GF-D8 (cell line): Measurements from ENCODE around the gene FAM169A.
"Not testable (repeated sequence)": the region's sequence is repeated elsewhere in the genome, so short reads cannot be mapped to it uniquely, and the experiment has no call there.

Experiments used
- DNase-seq: peaks from one replicate; lab custom pipeline; 2025; lab: John Stamatoyannopoulos, UW

Gene FAM169A

GRCh38 chr5:74865804-74866595, at the start of gene FAM169A:
FAM169A (minus strand) TSS chr5:74866387; CDS start chr5:74841676, 24,711 bp downstream.
- no peak for DNase-seq

DNA sequence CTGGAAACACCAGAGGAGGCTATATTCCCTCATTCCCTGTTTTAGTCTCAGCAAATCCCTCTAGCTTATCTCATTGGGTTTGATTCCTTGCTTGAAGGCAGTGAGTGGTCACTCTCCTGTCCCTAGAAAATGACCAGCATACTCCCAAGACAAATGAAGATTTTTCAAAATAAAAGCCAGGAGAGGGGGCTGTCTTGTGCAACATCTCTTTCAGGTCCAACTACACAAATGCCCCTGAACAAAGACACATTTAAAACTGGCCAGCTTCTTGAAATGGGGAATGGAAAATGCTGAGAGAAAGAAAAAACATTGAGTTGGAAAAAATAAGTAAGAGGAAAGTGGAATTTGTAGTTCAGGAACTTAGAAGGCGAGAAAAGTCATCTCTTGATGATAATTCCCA, 49.3 kb upstream of the FAM169A start:
- no peak for DNase-seq

- not testable (repeated sequence) for DNase-seq
Observed at GRCh38 chr5:74911421-74911820, 45.2 kb upstream of the FAM169A start.

DNA sequence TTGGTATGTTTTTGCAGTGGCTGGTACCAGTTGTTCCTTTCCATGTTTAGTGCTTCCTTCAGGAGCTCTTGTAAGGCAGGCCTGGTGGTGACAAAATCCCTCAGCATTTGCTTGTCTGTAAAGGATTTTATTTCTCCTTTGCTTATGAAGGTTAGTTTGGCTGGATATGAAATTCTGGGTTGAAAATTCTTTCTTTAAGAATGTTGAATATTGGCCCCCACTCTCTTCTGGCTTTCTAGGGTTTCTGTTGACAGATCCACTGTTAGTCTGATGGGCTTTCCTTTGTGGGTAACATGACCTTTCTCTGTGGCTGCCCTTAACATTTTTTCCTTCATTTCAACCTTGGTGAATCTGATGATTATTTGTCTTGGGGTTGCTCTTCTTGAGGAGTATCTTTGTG, 43.7 kb upstream of the FAM169A start:
- not testable (repeated sequence) for DNase-seq

GRCh38 chr5:74908237-74908636, 42.0 kb upstream of the FAM169A start:
- DNase-seq = not testable (repeated sequence)

- DNase-seq = not testable (repeated sequence)
Observed at GRCh38 chr5:74904713-74905112, 38.5 kb upstream of the FAM169A start.

GRCh38 chr5:74903165-74903787, 37.1 kb upstream of the FAM169A start:
- no peak for DNase-seq

DNA sequence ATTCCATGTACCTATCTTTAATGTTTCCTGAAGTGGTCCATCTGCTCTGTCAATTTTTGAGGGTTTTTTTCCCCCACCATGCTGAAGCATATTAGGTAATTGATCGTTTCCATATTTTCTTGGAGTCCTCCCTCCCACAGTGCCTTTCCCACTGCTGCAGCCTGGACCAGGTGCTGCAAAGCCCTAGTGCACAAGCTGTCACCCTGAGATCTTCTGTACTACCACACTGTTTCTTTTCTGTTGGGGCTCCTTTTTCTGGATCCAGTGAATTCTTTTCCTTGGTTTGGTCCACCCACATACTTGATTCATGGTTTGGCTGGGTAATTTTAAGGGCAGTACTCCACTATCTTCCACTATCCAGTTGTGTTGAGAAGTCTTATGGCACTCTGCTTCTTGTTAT, 30.9 kb upstream of the FAM169A start:
- DNase-seq = no peak

DNA sequence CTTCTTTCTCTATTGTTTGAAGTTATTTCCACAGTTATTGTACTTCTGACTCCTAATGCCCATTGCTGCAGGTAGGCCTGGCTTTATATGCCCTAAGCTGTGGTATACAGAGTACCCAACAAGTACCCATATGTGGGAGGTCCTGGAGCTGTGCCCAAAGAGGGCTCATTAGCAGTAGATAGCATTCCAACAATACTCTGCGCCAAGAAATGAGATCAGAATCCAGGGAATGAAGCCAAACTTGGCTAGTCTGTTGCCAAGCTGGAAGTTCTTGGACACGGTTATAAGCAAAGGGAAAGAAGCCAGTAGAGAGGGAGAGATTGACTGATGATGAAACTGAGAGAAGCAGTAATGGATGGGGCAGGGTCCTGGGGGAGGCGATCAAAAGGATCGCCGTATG, 29.7 kb upstream of the FAM169A start:
- DNase-seq = no peak

- DNase-seq = no peak
Observed at GRCh38 chr5:74894351-74894750, 28.2 kb upstream of the FAM169A start.

- no peak for DNase-seq
Observed at GRCh38 chr5:74892921-74893320, 26.7 kb upstream of the FAM169A start.

DNA sequence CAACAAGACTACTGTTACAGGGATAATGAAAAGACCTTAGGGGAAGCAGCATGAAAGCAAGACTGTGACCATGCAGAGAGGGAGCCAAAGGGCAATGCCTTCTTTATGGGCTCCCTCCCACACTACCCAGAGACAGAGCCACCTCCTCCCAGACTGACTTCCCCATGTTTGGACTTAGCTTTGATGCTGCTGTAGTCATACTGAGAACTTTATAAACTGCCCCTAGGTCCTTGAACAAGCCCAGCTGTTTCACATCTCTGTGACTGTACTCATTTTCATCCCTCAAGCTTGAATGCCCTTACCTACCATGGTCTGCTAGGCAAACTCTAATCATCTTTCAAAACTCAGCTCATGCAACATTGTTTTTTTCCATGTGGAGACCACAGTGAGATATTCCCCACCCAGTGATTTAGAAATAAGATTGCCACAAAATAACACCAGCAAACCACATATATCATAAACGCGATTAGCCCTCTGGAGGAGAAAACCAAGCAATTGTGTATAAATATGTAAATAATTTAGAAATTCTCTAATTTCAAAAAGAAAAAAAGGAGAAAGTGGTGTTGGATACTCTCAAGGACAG, 23.4 kb upstream of the FAM169A start:
- no peak for DNase-seq

- no peak for DNase-seq
Observed at GRCh38 chr5:74888117-74888516, 21.9 kb upstream of the FAM169A start.

DNA sequence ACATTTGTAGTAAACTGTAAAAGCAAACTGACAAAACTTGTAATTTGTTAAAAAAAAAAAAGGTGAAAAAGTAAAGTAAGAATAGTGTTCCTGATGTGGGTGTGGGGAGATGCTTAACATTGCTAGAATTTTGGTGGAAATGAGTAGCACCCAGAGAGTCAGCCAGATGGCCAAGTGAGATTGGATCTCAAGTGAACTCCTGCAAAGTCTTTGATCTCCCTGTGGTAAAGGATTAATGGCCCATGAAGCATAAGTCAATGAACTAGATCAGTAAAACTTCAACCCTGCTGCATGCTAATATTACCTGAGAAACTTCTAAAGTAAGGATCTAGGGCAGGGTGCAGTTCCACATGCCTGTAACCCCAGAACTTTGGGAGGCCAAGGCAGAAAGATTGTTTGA, 19.0 kb upstream of the FAM169A start:
- DNase-seq = no peak

- DNase-seq = not testable (repeated sequence)
Observed at GRCh38 chr5:74882379-74883134, 16.4 kb upstream of the FAM169A start.

DNA sequence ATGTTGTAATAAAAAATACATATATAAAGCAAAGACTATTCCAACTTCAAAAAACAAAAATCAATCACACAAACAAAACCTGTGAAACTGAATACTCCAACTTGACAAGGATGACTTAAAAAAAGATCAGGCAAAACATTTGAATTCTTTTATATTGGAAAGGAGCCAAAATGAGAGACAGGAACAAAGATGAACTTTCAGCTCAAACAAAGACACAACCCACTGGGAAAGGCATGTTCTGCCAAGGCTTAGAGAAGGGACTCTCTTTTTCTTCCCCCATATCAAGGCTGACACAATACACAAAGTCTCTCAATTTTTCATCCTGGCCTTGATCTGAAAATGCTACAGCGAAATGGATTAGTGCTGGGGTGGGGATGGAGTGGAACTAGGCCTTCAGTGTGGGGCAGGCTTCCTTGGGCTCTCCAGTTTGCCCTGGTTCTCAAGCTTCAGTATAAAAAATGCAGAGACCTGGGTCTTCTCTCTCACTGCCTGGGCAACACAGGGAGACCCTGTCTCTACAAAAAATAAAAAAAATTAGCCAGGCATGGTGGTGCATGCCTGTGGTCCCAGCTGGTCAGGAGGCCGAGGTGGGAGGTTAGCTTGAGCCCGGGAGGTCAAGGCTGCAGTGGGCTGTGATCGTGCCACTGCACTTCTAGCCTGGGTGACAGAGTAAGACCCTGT, 11.6 kb upstream of the FAM169A start:
- DNase-seq = no peak

- no peak for DNase-seq
Observed at GRCh38 chr5:74875994-74876791, 10.0 kb upstream of the FAM169A start.

- DNase-seq = no peak
Observed at GRCh38 chr5:74873525-74874249, 7.5 kb upstream of the FAM169A start.

DNA sequence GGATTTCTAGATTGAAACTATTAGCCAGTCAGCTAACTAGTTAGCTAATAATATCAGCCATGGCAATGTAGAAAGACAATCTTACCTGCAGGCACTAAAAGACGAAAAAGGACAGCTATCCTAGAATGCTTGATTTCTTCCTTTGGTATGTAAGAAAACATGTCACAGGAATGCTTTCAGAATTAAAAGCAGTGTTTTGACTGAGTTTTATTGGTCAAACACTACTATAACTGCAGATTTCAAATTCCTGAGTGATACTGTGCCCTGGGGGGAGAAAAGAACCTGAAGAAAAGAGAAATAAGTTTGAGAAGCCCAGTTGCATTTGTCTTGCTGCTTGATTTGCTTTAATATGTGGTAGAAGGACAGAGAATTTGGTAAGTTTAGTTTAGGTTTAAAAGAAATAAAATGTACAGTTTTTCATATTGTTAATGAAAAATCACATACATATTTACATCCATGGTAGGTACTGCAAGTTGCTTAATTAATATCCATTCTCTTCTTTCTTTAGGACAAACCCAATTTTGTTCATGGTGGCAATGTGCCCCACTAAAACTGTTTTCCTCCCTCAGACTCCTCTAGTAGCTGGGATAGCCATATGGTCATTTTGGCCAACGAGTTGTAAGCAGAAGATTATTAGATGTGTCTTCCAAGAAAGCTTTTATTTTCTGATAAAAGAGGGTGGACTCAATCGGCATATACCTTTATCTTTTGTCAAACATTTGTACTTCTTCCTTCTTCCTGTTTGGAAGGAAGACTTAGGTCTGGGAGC, 4.3 kb upstream of the FAM169A start:
- DNase-seq = no peak

GRCh38 chr5:74869414-74869813, 3.2 kb upstream of the FAM169A start:
- not testable (repeated sequence) for DNase-seq
